T-cell (primary cell): ENCODE measurements around the gene HERC4. TPM values are rescaled to one million over a fixed set of nuclear protein-coding genes. Genes with fewer than 3 reads are reported as not detected.

ENCODE experiments used
- ATAC-seq, 4 experiments: fragments of 200-7000 bp in 3 of 4; fragments of 150-1000 bp in 1 of 4; cut with Tn5 transposase; replicated peaks in 1 of 4; 1 replicate in 3 of 4; 2 replicates in 1 of 4; pipeline ENCODE4 v1.10.0; 2021; ENCODE audit warnings: moderate library complexity in 3 of 4, mild to moderate bottlenecking in 2 of 4, moderate number of reproducible peaks in 1 of 4
- CTCF ChIA-PET, 2 donors: fragments of 300-600 bp; sonication (Branson Sonifier 250); formaldehyde crosslinking; loops; one replicate each; lab custom pipeline; 2022; ENCODE audit warnings: antibody characterized with exemption in 2 of 2; lab: Charles Lee
- POLR2A ChIA-PET, 2 donors: fragments of 300-600 bp; sonication (Branson Sonifier 250); formaldehyde crosslinking; loops; one replicate each; lab custom pipeline; 2022; ENCODE audit warnings: antibody characterized with exemption in 2 of 2; lab: Charles Lee
- DNase-seq, 35 experiments: peaks; one replicate each; pipeline versions ENCODE4 v3.0.0 to v3.0.0-alpha.2; 2013 to 2023
- H3K27ac ChIP-seq: one replicate; pipeline ENCODE4 v1.5.1; 2013; ENCODE audit warnings: low read length
- H3K27me3 ChIP-seq, 2 experiments: replicated peaks in 1 of 2; 1 replicate in 1 of 2; 2 replicates in 1 of 2; pipeline versions ENCODE4 v1.6.1 to v1.7.0; 2013; ENCODE audit warnings: low read length in 1 of 2, mixed read lengths in 1 of 2; ENCODE audit not compliant: control insufficient read depth in 2 of 2, insufficient read depth in 2 of 2; ENCODE audit errors: extremely low read depth in 1 of 2
- H3K36me3 ChIP-seq, 2 donors: 1 replicate in 1 of 2; 2 replicates in 1 of 2; pipeline versions ENCODE4 v1.6.1 to v1.7.0; 2013; ENCODE audit warnings: low read length in 1 of 2; ENCODE audit not compliant: control insufficient read depth in 2 of 2, insufficient read depth in 1 of 2; ENCODE audit errors: extremely low read depth in 1 of 2
- H3K4me1 ChIP-seq, 2 experiments: 1 replicate in 1 of 2; 2 replicates in 1 of 2; pipeline versions ENCODE4 v1.6.1 to v1.7.0; 2013; ENCODE audit warnings: low read length in 2 of 2, mixed read lengths in 1 of 2; ENCODE audit not compliant: insufficient read depth in 2 of 2, control insufficient read depth in 1 of 2; ENCODE audit errors: extremely low read depth in 1 of 2
- H3K4me3 ChIP-seq, 2 donors: 1 replicate in 1 of 2; 2 replicates in 1 of 2; pipeline versions ENCODE4 v1.5.1 to v1.7.0; 2013; ENCODE audit warnings: mild to moderate bottlenecking in 2 of 2, low read length in 1 of 2, moderate library complexity in 1 of 2; ENCODE audit not compliant: control insufficient read depth in 1 of 2; ENCODE audit errors: extremely low read depth in 1 of 2
- H3K9me3 ChIP-seq: 2 replicates; pipeline ENCODE4 v1.7.0; 2013
- H3K27ac Mint-ChIP-seq, 2 donors: one replicate each; pipeline ENCODE4 v1.8.0; 2020 to 2021; ENCODE audit warnings: mild to moderate bottlenecking in 2 of 2, mixed read lengths in 2 of 2
- H3K27me3 Mint-ChIP-seq, 2 donors: one replicate each; pipeline ENCODE4 v1.8.0; 2021 to 2022; ENCODE audit warnings: mixed read lengths in 2 of 2
- H3K36me3 Mint-ChIP-seq: one replicate; pipeline ENCODE4 v1.8.0; 2021; ENCODE audit warnings: mixed read lengths
- H3K4me1 Mint-ChIP-seq, 3 donors: one replicate each; pipeline ENCODE4 v1.8.0; 2020 to 2022; ENCODE audit warnings: mixed read lengths in 3 of 3, mild to moderate bottlenecking in 1 of 3
- H3K4me3 Mint-ChIP-seq, 3 donors: one replicate each; pipeline ENCODE4 v1.8.0; 2020 to 2022; ENCODE audit warnings: mild to moderate bottlenecking in 3 of 3, mixed read lengths in 3 of 3, moderate library complexity in 3 of 3
- H3K9me3 Mint-ChIP-seq, 3 donors: one replicate each; pipeline ENCODE4 v1.8.0; 2020 to 2022; ENCODE audit warnings: mixed read lengths in 3 of 3
- WGBS: methylation state at CpG from one replicate; pipeline ENCODE4 v1.1.5; 2013; ENCODE audit warnings: missing lambda C conversion rate; ENCODE audit not compliant: insufficient coverage; 5-methylcytosine and 5-hydroxymethylcytosine counted together
- total RNA-seq, 35 experiments: library from RNA in 6 of 35; stranded (reverse) in 6 of 35; fragments of 120-200 nt in 1 of 35; gene quantifications; one replicate each; pipeline versions ENCODE4 v1.2.1 to v1.2.4 and lab custom pipeline; 2013 to 2026

Gene HERC4, protein sequence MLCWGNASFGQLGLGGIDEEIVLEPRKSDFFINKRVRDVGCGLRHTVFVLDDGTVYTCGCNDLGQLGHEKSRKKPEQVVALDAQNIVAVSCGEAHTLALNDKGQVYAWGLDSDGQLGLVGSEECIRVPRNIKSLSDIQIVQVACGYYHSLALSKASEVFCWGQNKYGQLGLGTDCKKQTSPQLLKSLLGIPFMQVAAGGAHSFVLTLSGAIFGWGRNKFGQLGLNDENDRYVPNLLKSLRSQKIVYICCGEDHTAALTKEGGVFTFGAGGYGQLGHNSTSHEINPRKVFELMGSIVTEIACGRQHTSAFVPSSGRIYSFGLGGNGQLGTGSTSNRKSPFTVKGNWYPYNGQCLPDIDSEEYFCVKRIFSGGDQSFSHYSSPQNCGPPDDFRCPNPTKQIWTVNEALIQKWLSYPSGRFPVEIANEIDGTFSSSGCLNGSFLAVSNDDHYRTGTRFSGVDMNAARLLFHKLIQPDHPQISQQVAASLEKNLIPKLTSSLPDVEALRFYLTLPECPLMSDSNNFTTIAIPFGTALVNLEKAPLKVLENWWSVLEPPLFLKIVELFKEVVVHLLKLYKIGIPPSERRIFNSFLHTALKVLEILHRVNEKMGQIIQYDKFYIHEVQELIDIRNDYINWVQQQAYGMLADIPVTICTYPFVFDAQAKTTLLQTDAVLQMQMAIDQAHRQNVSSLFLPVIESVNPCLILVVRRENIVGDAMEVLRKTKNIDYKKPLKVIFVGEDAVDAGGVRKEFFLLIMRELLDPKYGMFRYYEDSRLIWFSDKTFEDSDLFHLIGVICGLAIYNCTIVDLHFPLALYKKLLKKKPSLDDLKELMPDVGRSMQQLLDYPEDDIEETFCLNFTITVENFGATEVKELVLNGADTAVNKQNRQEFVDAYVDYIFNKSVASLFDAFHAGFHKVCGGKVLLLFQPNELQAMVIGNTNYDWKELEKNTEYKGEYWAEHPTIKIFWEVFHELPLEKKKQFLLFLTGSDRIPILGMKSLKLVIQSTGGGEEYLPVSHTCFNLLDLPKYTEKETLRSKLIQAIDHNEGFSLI
- total RNA-seq (10 to 100 TPM; 63.0 to 81.6 (median 77.5) TPM), total RNA-seq (lab: John Stamatoyannopoulos, UW) (43.1 to 157 (median 82.6) reads per million in 29 experiments)
- 94.1 TPM for total RNA-seq (2013)

DNA sequence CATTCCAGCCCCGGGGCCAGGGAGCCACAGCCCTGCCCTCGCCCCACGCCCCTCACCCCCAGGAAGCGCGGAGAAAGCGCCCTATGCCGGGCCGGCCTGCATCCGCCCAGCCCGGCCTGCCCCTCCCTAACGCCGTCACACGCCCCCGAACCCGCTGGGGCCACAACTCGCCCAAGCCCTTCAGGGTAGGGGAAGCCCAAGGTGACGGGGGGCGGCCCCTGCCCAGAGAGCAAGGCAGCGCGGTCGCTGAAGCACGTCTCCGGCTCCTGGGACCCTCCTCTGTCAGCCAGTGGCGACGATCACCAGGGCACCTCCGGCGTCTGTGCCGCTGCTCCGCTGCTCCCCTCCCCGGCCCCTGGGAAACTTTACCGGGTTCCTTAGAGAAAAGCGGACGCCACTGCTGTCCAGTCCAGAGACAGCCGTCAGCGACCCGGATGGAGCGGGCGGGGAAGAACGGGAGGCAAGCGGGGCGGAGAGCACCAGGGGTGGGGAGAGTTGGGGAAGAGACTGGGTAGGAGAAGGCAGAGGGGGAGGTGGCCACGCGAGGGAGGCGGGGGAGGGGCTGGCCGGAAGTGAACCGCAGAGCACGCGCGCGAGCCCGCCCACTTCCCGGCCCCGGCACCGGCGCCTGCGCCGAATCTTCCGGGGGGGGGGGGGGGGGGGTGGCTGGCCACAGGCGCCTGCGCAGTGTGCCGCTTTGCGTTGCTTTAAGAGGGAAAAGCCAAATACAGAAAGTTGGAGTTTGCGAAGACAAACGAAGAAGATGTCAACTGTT, at the start of gene HERC4:
HERC4 (minus strand) TSS at position 509 of the 775 bp plus-strand sequence. CDS start 2,175 bp downstream, outside the sequence.
- peaks cover 0 to 14% of the 10 kb centered on the region in 2 donors for H3K36me3 ChIP-seq
- no peaks in the 10 kb centered on the region for H3K9me3 ChIP-seq
- peaks cover 11 to 27% of the 10 kb centered on the region in 2 experiments for H3K4me1 ChIP-seq
- peak within 1 kb of the TSS; percentile 91 to 93 for H3K27ac Mint-ChIP-seq
- peaks cover 37 to 41% (median 38%) of the 10 kb centered on the region in 3 donors for H3K4me1 Mint-ChIP-seq
- peaks cover 5% of the 10 kb centered on the region for H3K36me3 Mint-ChIP-seq
- DNase-seq (peak; percentile 80 to 95 (median 88)), ATAC-seq (peak; percentile 91 to 93 (median 92))
- peak within 1 kb of the TSS; percentile 96 for H3K27ac ChIP-seq
- H3K9me3 Mint-ChIP-seq = no peaks in the 10 kb centered on the region
- ChIA-PET POLR2A (interaction anchor here in 1 of 2 donors (0.7 to 0.8 kb wide), 2 partner anchors 22 to 24 kb away, joined by 3 to 18 read pairs; no protein-coding TSS in a partner anchor), CTCF (interaction anchor here in 1 of 2 donors (0.7 kb wide), 2 partner anchors 28 to 134 kb away, joined by 3 to 6 read pairs; no protein-coding TSS in a partner anchor)
- under 1% methylated on average over 41 of the region's 64 CpGs for WGBS
- H3K27me3 ChIP-seq = peaks cover 0 to 8% of the 10 kb centered on the region in 2 experiments
- H3K4me3 ChIP-seq = peak within 1 kb of the TSS; percentile 94 to 100
- H3K27me3 Mint-ChIP-seq = no peaks in the 10 kb centered on the region
- H3K4me3 Mint-ChIP-seq = peak within 1 kb of the TSS; percentile 96 to 97 (median 96)

DNA sequence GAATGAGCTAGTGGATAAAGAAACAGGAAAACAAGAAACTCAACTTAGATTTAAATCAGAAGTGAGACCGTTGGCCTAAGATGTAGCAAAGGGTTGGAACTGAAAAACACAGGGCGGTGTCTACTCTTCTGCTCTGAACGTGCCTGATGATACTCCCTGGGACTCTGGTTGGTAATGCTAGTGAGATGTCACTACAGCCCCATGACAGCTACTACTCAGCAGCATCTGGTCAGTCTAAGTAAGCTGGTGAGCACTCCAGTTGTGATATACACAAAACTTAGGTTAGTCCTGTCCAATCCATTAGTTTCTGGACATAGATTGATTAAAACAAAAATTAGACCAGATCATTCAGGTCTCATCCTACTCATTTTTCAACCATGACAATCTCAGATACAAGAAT, 49.6 kb upstream of the HERC4 start:
- H3K9me3 Mint-ChIP-seq = no peaks in the 10 kb centered on the region
- H3K27ac Mint-ChIP-seq = no peak overlapping the region
- peaks cover 0 to 7% of the 10 kb centered on the region in 2 experiments for H3K27me3 ChIP-seq
- DNase-seq = no peak
- 77% methylated on average over 3 of the region's 3 CpGs for WGBS
- no peaks in the 10 kb centered on the region for H3K9me3 ChIP-seq
- ATAC-seq = no peak
- H3K27me3 Mint-ChIP-seq = peaks cover 4 to 5% of the 10 kb centered on the region in 2 donors
- no peak overlapping the region for H3K27ac ChIP-seq
- H3K36me3 Mint-ChIP-seq = no peaks in the 10 kb centered on the region
- POLR2A ChIA-PET = no interaction called here
- no peak overlapping the region for H3K4me3 ChIP-seq
- H3K4me1 Mint-ChIP-seq = no peaks in the 10 kb centered on the region
- no peaks in the 10 kb centered on the region for H3K36me3 ChIP-seq
- no peak overlapping the region for H3K4me3 Mint-ChIP-seq
- CTCF ChIA-PET = no interaction called here
- no peaks in the 10 kb centered on the region for H3K4me1 ChIP-seq

DNA sequence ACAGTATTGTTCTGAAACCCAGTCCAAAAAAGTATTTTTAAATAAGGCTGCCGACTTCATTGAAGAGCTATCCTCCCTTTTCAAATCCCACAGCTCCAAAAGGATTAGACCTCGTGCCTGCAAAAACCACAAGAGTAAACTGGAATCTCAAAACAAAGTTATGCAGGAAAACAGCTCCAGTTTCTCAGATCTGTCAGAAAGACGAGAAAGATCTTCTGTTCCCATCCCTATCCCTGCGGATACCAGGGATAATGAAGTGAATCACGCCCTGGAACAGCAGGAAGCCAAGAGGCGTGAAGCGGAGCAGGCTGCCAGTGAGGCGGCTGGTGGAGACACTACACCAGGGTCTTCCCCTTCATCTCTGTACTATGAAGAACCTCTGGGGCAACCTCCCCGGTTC, 46.8 kb upstream of the HERC4 start:
- ATAC-seq (no peak), DNase-seq (no peak)
- H3K4me3 Mint-ChIP-seq = no peak overlapping the region
- peaks cover 0 to 10% of the 10 kb centered on the region in 2 experiments for H3K27me3 ChIP-seq
- no peaks in the 10 kb centered on the region for H3K9me3 Mint-ChIP-seq
- ChIA-PET CTCF (no interaction called here), POLR2A (no interaction called here)
- no peaks in the 10 kb centered on the region for H3K36me3 Mint-ChIP-seq
- H3K36me3 ChIP-seq = no peaks in the 10 kb centered on the region
- WGBS = 87% methylated on average over 4 of the region's 9 CpGs
- no peaks in the 10 kb centered on the region for H3K4me1 Mint-ChIP-seq
- peaks cover 9 to 12% of the 10 kb centered on the region in 2 donors for H3K27me3 Mint-ChIP-seq
- H3K4me1 ChIP-seq = no peaks in the 10 kb centered on the region
- no peak overlapping the region for H3K4me3 ChIP-seq
- H3K27ac Mint-ChIP-seq = no peak overlapping the region
- no peaks in the 10 kb centered on the region for H3K9me3 ChIP-seq
- no peak overlapping the region for H3K27ac ChIP-seq

DNA sequence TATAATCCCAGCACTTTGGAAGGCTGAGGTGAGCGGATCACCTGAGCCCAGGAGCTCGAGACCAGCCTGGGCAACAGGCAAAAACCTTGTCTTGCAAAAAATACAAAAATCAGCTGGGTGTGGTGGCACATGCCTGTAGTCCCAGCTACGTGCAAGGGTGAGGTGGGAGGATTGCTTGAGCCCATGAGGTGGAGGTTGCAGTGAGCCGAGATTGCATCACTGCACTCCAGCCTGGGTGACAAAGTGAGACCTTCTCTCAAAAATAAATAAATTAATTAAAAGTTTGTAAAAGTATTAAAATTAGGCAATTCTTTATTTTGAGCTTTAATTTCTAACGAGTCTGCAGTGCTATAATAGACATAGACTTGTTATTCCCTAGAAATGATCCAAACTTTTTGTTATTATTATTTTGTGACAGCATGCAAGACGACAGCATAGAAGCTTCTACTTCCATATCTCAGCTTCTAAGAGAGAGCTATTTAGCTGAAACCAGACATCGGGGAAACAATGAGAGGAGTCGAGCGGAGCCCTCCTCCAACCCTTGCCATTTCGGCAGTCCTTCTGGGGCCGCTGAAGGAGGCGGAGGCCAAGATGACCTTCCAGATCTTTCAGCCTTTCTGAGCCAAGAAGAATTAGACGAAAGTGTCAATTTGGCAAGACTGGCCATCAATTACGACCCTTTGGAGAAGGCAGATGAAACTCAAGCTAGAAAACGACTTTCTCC, 46.1 kb upstream of the HERC4 start:
- no peaks in the 10 kb centered on the region for H3K9me3 ChIP-seq
- H3K9me3 Mint-ChIP-seq = no peaks in the 10 kb centered on the region
- no peaks in the 10 kb centered on the region for H3K4me1 ChIP-seq
- WGBS = 74% methylated on average over 12 of the region's 15 CpGs
- no peak for DNase-seq
- H3K27ac Mint-ChIP-seq = no peak overlapping the region
- H3K4me3 ChIP-seq = no peak overlapping the region
- no peaks in the 10 kb centered on the region for H3K4me1 Mint-ChIP-seq
- H3K4me3 Mint-ChIP-seq = no peak overlapping the region
- no peaks in the 10 kb centered on the region for H3K36me3 Mint-ChIP-seq
- H3K27me3 Mint-ChIP-seq = peaks cover 9 to 12% of the 10 kb centered on the region in 2 donors
- no peak for ATAC-seq
- H3K27ac ChIP-seq = no peak overlapping the region
- H3K27me3 ChIP-seq = peaks cover 0 to 11% of the 10 kb centered on the region in 2 experiments
- POLR2A ChIA-PET = no interaction called here
- CTCF ChIA-PET = interaction anchor here in 1 of 2 donors (0.6 kb wide), 1 partner anchor 253 kb away, joined by 7 read pairs; no protein-coding TSS in a partner anchor
- H3K36me3 ChIP-seq = no peaks in the 10 kb centered on the region

DNA sequence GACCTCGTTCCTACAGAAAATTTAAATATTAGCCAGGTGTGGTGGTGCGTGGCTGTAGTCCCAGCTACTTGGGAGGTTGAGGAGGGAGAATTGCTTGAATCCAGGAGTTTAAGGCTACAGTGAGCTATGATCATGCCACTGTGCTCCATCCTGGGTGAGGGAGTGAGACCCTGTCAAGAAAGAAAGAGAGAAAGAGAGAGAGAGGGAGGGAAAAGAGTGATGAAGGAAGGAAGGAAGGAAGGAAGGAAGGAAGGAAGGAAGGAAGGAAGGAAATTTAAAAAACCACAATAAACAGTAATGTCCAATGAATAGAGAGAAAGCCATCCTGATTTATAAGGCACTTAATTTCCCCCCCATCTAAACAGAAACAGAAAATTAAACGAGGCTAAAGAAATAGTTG, 43.6 kb upstream of the HERC4 start:
- DNase-seq (no peak), ATAC-seq (no peak)
- no peak overlapping the region for H3K27ac Mint-ChIP-seq
- Histone ChIP-seq H3K4me3 (no peak overlapping the region), H3K4me1 (no peaks in the 10 kb centered on the region), H3K27me3 (peaks cover 0 to 11% of the 10 kb centered on the region in 2 experiments), H3K27ac (no peak overlapping the region), H3K36me3 (no peaks in the 10 kb centered on the region), H3K9me3 (no peaks in the 10 kb centered on the region)
- WGBS = 88% methylated on average over 2 of the region's 3 CpGs
- ChIA-PET POLR2A (no interaction called here), CTCF (no interaction called here)
- H3K27me3 Mint-ChIP-seq = peaks cover 12 to 16% of the 10 kb centered on the region in 2 donors
- H3K9me3 Mint-ChIP-seq = no peaks in the 10 kb centered on the region
- H3K4me3 Mint-ChIP-seq = no peak overlapping the region
- no peaks in the 10 kb centered on the region for H3K4me1 Mint-ChIP-seq
- no peaks in the 10 kb centered on the region for H3K36me3 Mint-ChIP-seq
